SK-N-SH (cell line): ENCODE data around the gene TBX4. TPM values are rescaled to one million over a fixed set of nuclear protein-coding genes. Genes with fewer than 3 reads are reported as not detected.

ENCODE experiments used
- CTCF ChIA-PET: fragments of 300-600, 350-600 bp; formaldehyde crosslinking; extraction: SDS; loops from one replicate; lab custom pipeline; 2021; lab: Yijun Ruan, JAX
- POLR2A ChIA-PET: fragments of 350-600 bp; sonication (Branson Sonifier 250); formaldehyde crosslinking; extraction: SDS; loops from one replicate; lab custom pipeline; 2020; ENCODE audit warnings: antibody characterized with exemption, inconsistent platforms; lab: Yijun Ruan, JAX
- DNase-seq: peaks from one replicate; pipeline ENCODE4 v3.0.0; 2012
- H2AFZ ChIP-seq: fragments of 200-600 bp; sonication (generic); 2 replicates; pipeline ENCODE4 v1.8.1; 2016; ENCODE audit warnings: antibody characterized with exemption, mild to moderate bottlenecking, low read depth
- H3F3A ChIP-seq: fragments of 200-600 bp; sonication (generic); replicated peaks from 2 replicates; pipeline ENCODE3; 2016; ENCODE audit warnings: antibody characterized with exemption, mild to moderate bottlenecking; ENCODE audit not compliant: insufficient read depth
- H3K27ac ChIP-seq, 2 experiments: fragments of 200-500 bp in 1 of 2; fragments of 200-600 bp in 1 of 2; sonication (Bioruptor generic) in 1 of 2; sonication (generic), shearing (Covaris generic) in 1 of 2; 2 replicates each; pipeline versions ENCODE4 v1.5.1 to v1.6.1; 2014 to 2016; ENCODE audit warnings: low read depth in 2 of 2, inconsistent platforms in 1 of 2, low read length in 1 of 2, mild to moderate bottlenecking in 1 of 2, mixed read lengths in 1 of 2
- H3K27me3 ChIP-seq: fragments of 200-600 bp; sonication (generic), shearing (Covaris generic); 2 replicates; pipeline ENCODE4 v1.6.1; 2016; ENCODE audit warnings: mixed run types; ENCODE audit not compliant: insufficient read depth
- H3K36me3 ChIP-seq, 2 experiments: fragments of 200-500 bp in 1 of 2; fragments of 200-600 bp in 1 of 2; sonication (Bioruptor generic) in 1 of 2; sonication (generic) in 1 of 2; replicated peaks in 1 of 2; 2 replicates each; pipeline versions ENCODE3 to v1.5.1; 2014 to 2016; ENCODE audit warnings: low read length in 1 of 2, mild to moderate bottlenecking in 1 of 2; ENCODE audit not compliant: insufficient read depth in 2 of 2, control insufficient read depth in 1 of 2
- H3K4me1 ChIP-seq, 2 experiments: fragments of 200-500 bp in 1 of 2; fragments of 200-600 bp in 1 of 2; sonication (Bioruptor generic) in 1 of 2; sonication (generic), shearing (Covaris generic) in 1 of 2; 2 replicates each; pipeline versions ENCODE4 v1.5.1 to v1.6.1; 2014 to 2016; ENCODE audit warnings: low read depth in 1 of 2, low read length in 1 of 2, mixed run types in 1 of 2; ENCODE audit not compliant: insufficient read depth in 2 of 2, control insufficient read depth in 1 of 2
- H3K4me2 ChIP-seq: fragments of 200-600 bp; sonication (generic), shearing (Covaris generic); 2 replicates; pipeline ENCODE4 v1.6.1; 2017; ENCODE audit warnings: mixed run types
- H3K4me3 ChIP-seq, 2 experiments: fragments of 200-500 bp in 1 of 2; fragments of 200-600 bp in 1 of 2; sonication (Bioruptor generic) in 1 of 2; sonication (generic), shearing (Covaris generic) in 1 of 2; 2 replicates each; pipeline versions ENCODE4 v1.5.1 to v1.8.1; 2014 to 2016; ENCODE audit warnings: low read depth in 2 of 2, inconsistent platforms in 1 of 2, low read length in 1 of 2, mild to moderate bottlenecking in 1 of 2, mixed read lengths in 1 of 2, moderate library complexity in 1 of 2
- H3K79me2 ChIP-seq: fragments of 200-600 bp; sonication (generic); 2 replicates; pipeline ENCODE4 v1.8.1; 2017; ENCODE audit warnings: mild to moderate bottlenecking; ENCODE audit not compliant: insufficient read depth
- H3K9ac ChIP-seq: fragments of 200-600 bp; sonication (generic); 2 replicates; pipeline ENCODE4 v1.6.1; 2017; ENCODE audit warnings: mixed run types
- H3K9me2 ChIP-seq: fragments of 200-600 bp; sonication (generic); 2 replicates; pipeline ENCODE4 v1.6.1; 2017; ENCODE audit warnings: mixed run types
- H3K9me3 ChIP-seq: fragments of 200-600 bp; sonication (generic); 2 replicates; pipeline ENCODE4 v1.6.1; 2017; ENCODE audit warnings: mixed run types, mild to moderate bottlenecking, moderate library complexity
- H4K20me1 ChIP-seq: fragments of 200-600 bp; sonication (generic); 2 replicates; pipeline ENCODE4 v1.6.1; 2017; ENCODE audit warnings: mild to moderate bottlenecking, mixed run types; ENCODE audit not compliant: insufficient read depth
- CTCF ChIP-seq: fragments of 200-600 bp; sonication (generic); IDR thresholded peaks from 2 replicates; pipeline ENCODE4 v1.6.1; 2017; ENCODE audit warnings: antibody characterized with exemption, mild to moderate bottlenecking, moderate library complexity
- FOSL2 ChIP-seq: IDR thresholded peaks from 2 replicates; pipeline ENCODE4 v1.4.0; 2012; ENCODE audit warnings: low read depth, mild to moderate bottlenecking, moderate library complexity, borderline replicate concordance
- FOXJ3 ChIP-seq: sonication (generic); formaldehyde crosslinking; IDR thresholded peaks from 2 replicates; pipeline ENCODE4 v1.5.1; 2020; ENCODE audit warnings: mild to moderate bottlenecking, missing genetic modification reagents
- FOXM1 ChIP-seq: IDR thresholded peaks from 2 replicates; pipeline ENCODE4 v1.4.0; 2012; ENCODE audit warnings: low read depth, mild to moderate bottlenecking
- JUND ChIP-seq: IDR thresholded peaks from 2 replicates; pipeline ENCODE4 v1.4.0; 2012
- MEF2A ChIP-seq: IDR thresholded peaks from 2 replicates; pipeline ENCODE4 v1.4.0; 2012; ENCODE audit warnings: low read depth, borderline replicate concordance
- MXI1 ChIP-seq: IDR thresholded peaks from 2 replicates; pipeline ENCODE4 v1.6.1; 2012; ENCODE audit warnings: mild to moderate bottlenecking, low read depth, low read length, improper control_type of control experiment
- PBX3 ChIP-seq: IDR thresholded peaks from 2 replicates; pipeline ENCODE4; 2012
- RAD21 ChIP-seq: IDR thresholded peaks from 2 replicates; pipeline ENCODE4 v1.6.1; 2012; ENCODE audit warnings: mild to moderate bottlenecking, low read length
- REST ChIP-seq: IDR thresholded peaks from 2 replicates; pipeline ENCODE4 v1.6.1; 2012; ENCODE audit warnings: mild to moderate bottlenecking, low read depth, low read length, moderate library complexity
- RFX5 ChIP-seq: IDR thresholded peaks from 2 replicates; pipeline ENCODE4 v1.6.1; 2012; ENCODE audit warnings: mild to moderate bottlenecking, improper control_type of control experiment, low read length
- TAF1 ChIP-seq: IDR thresholded peaks from 2 replicates; pipeline ENCODE4 v1.6.1; 2012; ENCODE audit warnings: low read depth, mild to moderate bottlenecking, low read length, moderate library complexity, borderline replicate concordance
- USF1 ChIP-seq: IDR thresholded peaks from 2 replicates; pipeline ENCODE4 v1.4.0; 2012; ENCODE audit warnings: low read depth, borderline replicate concordance
- USF2 ChIP-seq: fragments of 150-350 bp; IDR thresholded peaks from 2 replicates; pipeline ENCODE4 v1.6.1; 2017; ENCODE audit warnings: antibody characterized with exemption, low read length, low read depth, borderline replicate concordance
- ZBTB33 ChIP-seq: IDR thresholded peaks from 2 replicates; pipeline ENCODE4 v1.4.0; 2012; ENCODE audit warnings: low read depth, borderline replicate concordance
- WGBS: methylation state at CpG from one replicate; pipeline ENCODE4 v1.1.6; 2017; ENCODE audit warnings: low lambda C conversion rate; 5-methylcytosine and 5-hydroxymethylcytosine counted together
- polyA plus RNA-seq, 3 experiments: library from polyadenylated mRNA; depleted of rRNA; stranded (reverse); fragments of >200 nt; gene quantifications; 2 replicates each; pipeline ENCODE4 v1.2.3, GENCODE V29; 2012

The TBX4 gene
- polyA plus RNA-seq, 1 of the 3 experiments (the other 2 are of a cell fraction), result 0.02 TPM

- Histone ChIP-seq H3K79me2 (no peaks in the 10 kb centered on the region), H3K4me2 (no peak overlapping the region), H3K9me2 (no peaks in the 10 kb centered on the region), H3K9me3 (no peaks in the 10 kb centered on the region), H3K4me1 (no peaks in the 10 kb centered on the region; a peak in 1 of 4 replicates), H3K27me3 (no peaks in the 10 kb centered on the region), H3K36me3 (no peaks in the 10 kb centered on the region), H3K27ac (no peak overlapping the region), H2AFZ (no peak overlapping the region), H3K9ac (no peak overlapping the region), H4K20me1 (no peaks in the 10 kb centered on the region), H3F3A (no peaks in the 10 kb centered on the region), H3K4me3 (no peak overlapping the region)
- no peak for TF ChIP-seq PBX3
- no peak for TF ChIP-seq TAF1
- no peak for TF ChIP-seq RFX5
- no peak for TF ChIP-seq CTCF
- no peak for TF ChIP-seq JUND
- TF ChIP-seq USF1, result no peak
- TF ChIP-seq RAD21, result no peak
- no peak for TF ChIP-seq FOXM1
- DNase-seq, result no peak
- CTCF ChIA-PET, result interaction anchor here (0.6 to 2.1 kb wide), 2 partner anchors 44 to 348 kb away, joined by 3 to 7 read pairs; no protein-coding TSS in a partner anchor
- POLR2A ChIA-PET, result no interaction called here
- WGBS, result 91% methylated on average over 23 of the region's 45 CpGs
Observed at GRCh38 chr17:61456688-61457225, 4.5 kb downstream of the TBX4 start.

GRCh38 chr17:61457226-61457983 lies 5.2 kb downstream of the TBX4 start:
- Histone ChIP-seq H3K79me2 (no peaks in the 10 kb centered on the region), H3K9me3 (no peaks in the 10 kb centered on the region), H3K27ac (no peak overlapping the region), H4K20me1 (no peaks in the 10 kb centered on the region), H2AFZ (no peak overlapping the region), H3K9ac (no peak overlapping the region), H3K4me3 (no peak overlapping the region), H3F3A (no peaks in the 10 kb centered on the region), H3K27me3 (no peaks in the 10 kb centered on the region), H3K4me2 (no peak overlapping the region), H3K36me3 (no peaks in the 10 kb centered on the region), H3K4me1 (peaks cover 0 to 3% of the 10 kb centered on the region in 2 experiments; a peak in 1 of 4 replicates), H3K9me2 (no peaks in the 10 kb centered on the region)
- ChIA-PET CTCF (interaction anchor here (0.6 to 2.1 kb wide), 4 partner anchors 8 to 348 kb away, joined by 3 to 7 read pairs (median 3); no protein-coding TSS in a partner anchor), POLR2A (no interaction called here)
- 90% methylated on average over 32 of the region's 39 CpGs for WGBS
- no peak for DNase-seq
- TF ChIP-seq USF2, result no peak
- no peak for TF ChIP-seq REST
- TF ChIP-seq MEF2A, result no peak
- TF ChIP-seq FOSL2, result no peak
- TF ChIP-seq ZBTB33, result no peak
- no peak for TF ChIP-seq MXI1
- no peak for TF ChIP-seq FOXJ3 (CRISPR knock-in tag)
- TF ChIP-seq JUND, result no peak
